Mucosa of stomach (tissue), 1 donor: ENCODE measurements around the gene BRPF1.

ENCODE experiments used
- H3K27me3 ChIP-seq: one replicate; pipeline ENCODE4 v1.7.0; 2013; ENCODE audit warnings: mild to moderate bottlenecking, low read length; ENCODE audit not compliant: control insufficient read depth, insufficient read depth
- H3K36me3 ChIP-seq: one replicate; pipeline ENCODE4 v1.7.0; 2013; ENCODE audit warnings: low read length; ENCODE audit not compliant: control insufficient read depth, insufficient read depth
- H3K4me1 ChIP-seq: one replicate; pipeline ENCODE4 v1.7.0; 2013; ENCODE audit warnings: mild to moderate bottlenecking, low read length; ENCODE audit not compliant: control insufficient read depth, insufficient read depth
- H3K4me3 ChIP-seq: one replicate; pipeline ENCODE4 v1.7.0; 2013; ENCODE audit warnings: low read length
- H3K9ac ChIP-seq: one replicate; pipeline ENCODE4 v1.7.0; 2013; ENCODE audit warnings: mild to moderate bottlenecking, low read length, moderate library complexity
- H3K9me3 ChIP-seq: one replicate; pipeline ENCODE4 v1.7.0; 2013; ENCODE audit warnings: mild to moderate bottlenecking, low read length, moderate library complexity; ENCODE audit not compliant: control insufficient read depth
- donor health status: Pancreatic carcinoma.

BRPF1 gene

GRCh38 chr3:9704347-9705322 lies 26.9 kb upstream of the BRPF1 start:
- H3K4me3 ChIP-seq, result no peak overlapping the region
- H3K27me3 ChIP-seq, result peaks cover 16% of the 10 kb centered on the region
- no peaks in the 10 kb centered on the region for H3K36me3 ChIP-seq
- peak overlapping the region; percentile 22 for H3K9ac ChIP-seq
- H3K4me1 ChIP-seq, result peaks cover 14% of the 10 kb centered on the region
- no peaks in the 10 kb centered on the region for H3K9me3 ChIP-seq

GRCh38 chr3:9710174-9710739 lies 21.3 kb upstream of the BRPF1 start:
- H3K36me3 ChIP-seq, result no peaks in the 10 kb centered on the region
- H3K9me3 ChIP-seq, result no peaks in the 10 kb centered on the region
- H3K9ac ChIP-seq, result no peak overlapping the region
- H3K4me1 ChIP-seq, result no peaks in the 10 kb centered on the region
- H3K4me3 ChIP-seq, result no peak overlapping the region
- no peaks in the 10 kb centered on the region for H3K27me3 ChIP-seq

GRCh38 chr3:9712415-9712814 lies 19.1 kb upstream of the BRPF1 start:
- H3K4me3 ChIP-seq, result no peak overlapping the region
- peaks cover 5% of the 10 kb centered on the region for H3K4me1 ChIP-seq
- H3K36me3 ChIP-seq, result no peaks in the 10 kb centered on the region
- no peak overlapping the region for H3K9ac ChIP-seq
- no peaks in the 10 kb centered on the region for H3K27me3 ChIP-seq
- no peaks in the 10 kb centered on the region for H3K9me3 ChIP-seq

- Histone ChIP-seq H3K9me3 (no peaks in the 10 kb centered on the region), H3K27me3 (no peaks in the 10 kb centered on the region), H3K36me3 (no peaks in the 10 kb centered on the region), H3K4me1 (peaks cover 5% of the 10 kb centered on the region), H3K4me3 (no peak overlapping the region), H3K9ac (no peak overlapping the region)
Measured at GRCh38 chr3:9713142-9713541, 18.4 kb upstream of the BRPF1 start.

- peaks cover 5% of the 10 kb centered on the region for H3K4me1 ChIP-seq
- H3K4me3 ChIP-seq, result no peak overlapping the region
- no peak overlapping the region for H3K9ac ChIP-seq
- no peaks in the 10 kb centered on the region for H3K36me3 ChIP-seq
- no peaks in the 10 kb centered on the region for H3K27me3 ChIP-seq
- no peaks in the 10 kb centered on the region for H3K9me3 ChIP-seq
Measured at GRCh38 chr3:9715136-9715535, 16.4 kb upstream of the BRPF1 start.

- Histone ChIP-seq H3K9me3 (no peaks in the 10 kb centered on the region), H3K4me3 (no peak overlapping the region), H3K9ac (peak overlapping the region; percentile 22), H3K36me3 (no peaks in the 10 kb centered on the region), H3K4me1 (peaks cover 5% of the 10 kb centered on the region), H3K27me3 (no peaks in the 10 kb centered on the region)
Measured at GRCh38 chr3:9715764-9716437, 15.6 kb upstream of the BRPF1 start.

GRCh38 chr3:9716801-9717555 lies 14.6 kb upstream of the BRPF1 start:
- H3K27me3 ChIP-seq, result no peaks in the 10 kb centered on the region
- H3K9me3 ChIP-seq, result no peaks in the 10 kb centered on the region
- no peaks in the 10 kb centered on the region for H3K36me3 ChIP-seq
- peaks cover 5% of the 10 kb centered on the region for H3K4me1 ChIP-seq
- no peak overlapping the region for H3K9ac ChIP-seq
- no peak overlapping the region for H3K4me3 ChIP-seq

- H3K9me3 ChIP-seq, result no peaks in the 10 kb centered on the region
- H3K36me3 ChIP-seq, result no peaks in the 10 kb centered on the region
- H3K9ac ChIP-seq, result no peak overlapping the region
- H3K4me3 ChIP-seq, result no peak overlapping the region
- H3K27me3 ChIP-seq, result no peaks in the 10 kb centered on the region
- peaks cover 5% of the 10 kb centered on the region for H3K4me1 ChIP-seq
Measured at GRCh38 chr3:9717563-9717962, 14.0 kb upstream of the BRPF1 start.

- H3K9ac ChIP-seq, result no peak overlapping the region
- no peaks in the 10 kb centered on the region for H3K36me3 ChIP-seq
- no peak overlapping the region for H3K4me3 ChIP-seq
Measured at GRCh38 chr3:9718118-9718517, 13.4 kb upstream of the BRPF1 start.

GRCh38 chr3:9721015-9721699 lies 10.4 kb upstream of the BRPF1 start:
- no peak overlapping the region for H3K4me3 ChIP-seq
- H3K9ac ChIP-seq, result no peak overlapping the region
- peaks cover 1% of the 10 kb centered on the region for H3K4me1 ChIP-seq
- H3K27me3 ChIP-seq, result no peaks in the 10 kb centered on the region
- no peaks in the 10 kb centered on the region for H3K36me3 ChIP-seq
- no peaks in the 10 kb centered on the region for H3K9me3 ChIP-seq

More at GRCh38 chr3:9718118-9718517, 13.4 kb upstream of the BRPF1 start:
- no peaks in the 10 kb centered on the region for H3K9me3 ChIP-seq
- H3K4me1 ChIP-seq, result peaks cover 5% of the 10 kb centered on the region
- H3K27me3 ChIP-seq, result no peaks in the 10 kb centered on the region

- H3K4me1 ChIP-seq, result no peaks in the 10 kb centered on the region
- H3K9me3 ChIP-seq, result no peaks in the 10 kb centered on the region
- H3K9ac ChIP-seq, result no peak overlapping the region
- no peak overlapping the region for H3K4me3 ChIP-seq
- H3K36me3 ChIP-seq, result no peaks in the 10 kb centered on the region
- no peaks in the 10 kb centered on the region for H3K27me3 ChIP-seq
Measured at GRCh38 chr3:9721700-9722060, 9.9 kb upstream of the BRPF1 start.
